Tibial artery (tissue), 4 donors: ENCODE measurements around the gene GFER.
"Not testable (repeated sequence)": the region's sequence is repeated elsewhere in the genome, so short reads cannot be mapped to it uniquely, and the experiment has no call there.

ENCODE experiments used
- DNase-seq, 2 donors: peaks; one replicate each; pipeline ENCODE4 v3.0.0-alpha.2; 2019
- H3K27ac ChIP-seq, 2 donors: fragments of 200-600 bp; sonication (generic) in 1 of 2; 1 replicate in 1 of 2; 2 replicates in 1 of 2; pipeline ENCODE4 v1.5.1; 2018 to 2019; ENCODE audit warnings: mild to moderate bottlenecking in 1 of 2
- H3K27me3 ChIP-seq, 2 donors: fragments of 200-600 bp; sonication (generic) in 1 of 2; one replicate each; pipeline versions ENCODE4 v1.5.1 to v1.6.0; 2016 to 2019
- H3K36me3 ChIP-seq, 3 donors: fragments of 200-600 bp; sonication (generic) in 2 of 3; one replicate each; pipeline ENCODE4 v1.5.1; 2016 to 2019; ENCODE audit warnings: mild to moderate bottlenecking in 2 of 3
- H3K4me1 ChIP-seq, 4 donors: fragments of 200-600 bp; sonication (generic) in 2 of 4; 1 replicate in 3 of 4; 2 replicates in 1 of 4; pipeline ENCODE4 v1.5.1; 2016 to 2019
- H3K4me3 ChIP-seq, 2 donors: fragments of 200-600 bp; sonication (generic) in 1 of 2; 1 replicate in 1 of 2; 2 replicates in 1 of 2; pipeline ENCODE4 v1.5.1; 2018 to 2019; ENCODE audit warnings: mild to moderate bottlenecking in 2 of 2
- H3K9me3 ChIP-seq, 3 donors: fragments of 200-600 bp; sonication (generic) in 1 of 3; one replicate each; pipeline ENCODE4 v1.5.1; 2016 to 2019
- intact Hi-C: fragments of 100-400 bp; cut with DNase I; formaldehyde crosslinking; loops from one replicate; pipeline ENCODE4 v1.15.0; 2023; ENCODE audit warnings: low total_unique reads
- TF ChIP-seq, protein P1 (sequence below), 2 experiments: fragments of 200-600 bp in 1 of 2; fragments of 450-650 bp in 1 of 2; IDR thresholded peaks; one replicate each; pipeline ENCODE4 v1.5.1; 2017 to 2019; ENCODE audit warnings: antibody characterized with exemption in 2 of 2, mild to moderate bottlenecking in 1 of 2, moderate library complexity in 1 of 2

GFER gene

DNA sequence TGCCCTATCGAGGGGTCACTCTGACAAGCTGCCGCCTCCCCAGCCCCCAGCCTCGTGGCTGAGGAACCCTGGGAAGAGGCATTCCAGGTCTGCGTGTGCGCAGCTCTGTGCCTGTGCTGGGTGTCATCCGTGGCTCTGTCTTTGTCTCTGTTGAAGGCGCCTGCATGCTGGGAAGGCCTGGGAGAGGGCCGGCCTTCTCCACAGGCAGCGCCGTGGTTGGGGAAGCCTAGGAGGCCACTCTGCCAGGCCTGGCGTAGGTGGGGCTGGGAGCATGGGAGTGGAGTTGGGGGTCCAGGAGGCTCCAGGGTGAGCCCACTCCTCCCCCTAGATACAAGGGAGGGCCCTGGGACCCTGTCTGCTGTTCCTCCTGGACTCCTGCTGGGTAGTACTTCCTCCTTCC lies 46.0 kb downstream of the GFER start:
- TF ChIP-seq, protein P1, sequence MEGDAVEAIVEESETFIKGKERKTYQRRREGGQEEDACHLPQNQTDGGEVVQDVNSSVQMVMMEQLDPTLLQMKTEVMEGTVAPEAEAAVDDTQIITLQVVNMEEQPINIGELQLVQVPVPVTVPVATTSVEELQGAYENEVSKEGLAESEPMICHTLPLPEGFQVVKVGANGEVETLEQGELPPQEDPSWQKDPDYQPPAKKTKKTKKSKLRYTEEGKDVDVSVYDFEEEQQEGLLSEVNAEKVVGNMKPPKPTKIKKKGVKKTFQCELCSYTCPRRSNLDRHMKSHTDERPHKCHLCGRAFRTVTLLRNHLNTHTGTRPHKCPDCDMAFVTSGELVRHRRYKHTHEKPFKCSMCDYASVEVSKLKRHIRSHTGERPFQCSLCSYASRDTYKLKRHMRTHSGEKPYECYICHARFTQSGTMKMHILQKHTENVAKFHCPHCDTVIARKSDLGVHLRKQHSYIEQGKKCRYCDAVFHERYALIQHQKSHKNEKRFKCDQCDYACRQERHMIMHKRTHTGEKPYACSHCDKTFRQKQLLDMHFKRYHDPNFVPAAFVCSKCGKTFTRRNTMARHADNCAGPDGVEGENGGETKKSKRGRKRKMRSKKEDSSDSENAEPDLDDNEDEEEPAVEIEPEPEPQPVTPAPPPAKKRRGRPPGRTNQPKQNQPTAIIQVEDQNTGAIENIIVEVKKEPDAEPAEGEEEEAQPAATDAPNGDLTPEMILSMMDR (IDR thresholded peaks at IDR 0.05): no peak
- peak overlapping the region; percentile 26 to 98 for H3K27ac ChIP-seq
- no peak overlapping the region for H3K4me3 ChIP-seq
- no peaks in the 10 kb centered on the region for H3K27me3 ChIP-seq
- peaks cover 3 to 91% (median 64%) of the 10 kb centered on the region in 4 donors for H3K4me1 ChIP-seq
- no peak for DNase-seq
- H3K36me3 ChIP-seq: peaks cover 0 to 13% (median 0%) of the 10 kb centered on the region in 3 donors
- intact Hi-C loops: no loop called here
- H3K9me3 ChIP-seq: no peaks in the 10 kb centered on the region

DNA sequence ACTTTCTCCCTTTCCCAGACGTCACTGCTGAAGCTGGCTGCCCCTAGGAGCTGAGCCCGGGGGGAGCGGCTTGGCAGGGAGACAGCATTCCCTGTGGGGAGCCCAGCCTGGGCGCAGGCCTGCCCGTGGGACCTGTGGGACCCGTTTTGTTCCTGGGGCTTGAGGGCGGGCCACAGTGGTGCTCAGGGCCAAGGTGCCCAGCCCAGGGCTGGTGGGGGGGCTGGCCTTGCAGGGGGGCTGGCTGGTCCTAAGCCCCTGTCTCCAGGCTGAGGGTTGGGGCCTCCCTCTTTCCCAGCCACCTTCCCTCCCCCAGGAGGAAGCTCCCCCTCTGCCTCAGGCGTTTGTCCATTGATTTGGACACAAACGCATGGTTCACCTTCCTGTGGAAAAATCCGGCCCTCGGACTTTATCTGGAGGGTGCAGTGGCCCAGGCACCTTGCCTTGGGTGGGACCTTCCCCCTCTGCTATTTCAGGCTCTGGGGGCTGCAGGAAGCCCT lies 47.1 kb downstream of the GFER start:
- DNase-seq: no peak
- H3K4me1 ChIP-seq: peaks cover 6 to 91% (median 70%) of the 10 kb centered on the region in 4 donors
- no peak overlapping the region for H3K4me3 ChIP-seq
- intact Hi-C loops: no loop called here
- H3K27ac ChIP-seq: peak overlapping the region; percentile 45 to 98
- TF ChIP-seq, protein P1 (IDR thresholded peaks at IDR 0.05): no peak
- H3K27me3 ChIP-seq: no peaks in the 10 kb centered on the region
- H3K9me3 ChIP-seq: no peaks in the 10 kb centered on the region
- H3K36me3 ChIP-seq: peaks cover 0 to 14% (median 0%) of the 10 kb centered on the region in 3 donors

DNA sequence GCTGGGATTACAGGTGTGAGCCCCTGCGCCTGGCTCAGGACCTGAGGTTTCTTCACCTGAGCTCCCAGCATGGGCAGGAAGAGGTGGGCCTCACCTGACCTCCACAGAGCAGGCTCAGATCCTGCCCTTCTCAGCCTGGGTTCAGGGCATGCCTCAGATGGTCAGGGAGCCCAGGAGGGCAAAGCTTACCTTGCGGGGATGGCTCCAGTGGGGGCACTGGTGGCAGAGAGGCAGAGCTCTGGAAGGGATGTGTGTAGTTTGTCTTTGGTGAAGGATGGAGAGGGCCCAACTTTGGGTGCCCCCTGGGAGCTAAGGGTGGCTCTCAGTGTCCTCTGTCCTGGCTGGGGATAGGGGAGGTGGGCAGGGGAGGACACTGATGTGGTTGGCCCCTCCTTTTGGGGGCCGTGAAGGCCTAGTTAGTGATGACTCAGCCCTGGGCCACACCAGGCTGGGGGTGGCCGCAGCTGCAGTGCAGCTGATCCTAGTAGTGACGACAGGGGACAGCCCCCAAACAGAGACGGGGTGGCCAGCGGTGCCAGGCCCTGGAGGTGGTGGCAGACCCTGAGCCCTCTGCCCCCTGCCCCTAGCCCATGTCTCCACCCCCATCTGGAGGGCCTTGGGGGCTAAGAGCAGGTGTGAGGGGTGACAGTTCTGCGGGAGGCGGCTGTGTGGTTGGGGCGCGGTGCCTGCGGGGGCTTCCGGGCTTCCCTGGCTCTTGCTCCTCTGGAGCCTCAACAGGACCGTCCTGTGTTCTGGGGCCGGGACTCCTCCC lies 48.5 kb downstream of the GFER start:
- H3K27ac ChIP-seq: peak overlapping the region; percentile 96 to 98
- intact Hi-C loops: no loop called here
- peak overlapping the region; percentile 42 to 47 for H3K4me3 ChIP-seq
- TF ChIP-seq, protein P1 (IDR thresholded peaks at IDR 0.05): no peak
- H3K27me3 ChIP-seq: no peaks in the 10 kb centered on the region
- DNase-seq: no peak
- peaks cover 0 to 25% (median 3%) of the 10 kb centered on the region in 3 donors for H3K36me3 ChIP-seq
- H3K4me1 ChIP-seq: peaks cover 6 to 94% (median 75%) of the 10 kb centered on the region in 4 donors
- H3K9me3 ChIP-seq: no peaks in the 10 kb centered on the region

DNA sequence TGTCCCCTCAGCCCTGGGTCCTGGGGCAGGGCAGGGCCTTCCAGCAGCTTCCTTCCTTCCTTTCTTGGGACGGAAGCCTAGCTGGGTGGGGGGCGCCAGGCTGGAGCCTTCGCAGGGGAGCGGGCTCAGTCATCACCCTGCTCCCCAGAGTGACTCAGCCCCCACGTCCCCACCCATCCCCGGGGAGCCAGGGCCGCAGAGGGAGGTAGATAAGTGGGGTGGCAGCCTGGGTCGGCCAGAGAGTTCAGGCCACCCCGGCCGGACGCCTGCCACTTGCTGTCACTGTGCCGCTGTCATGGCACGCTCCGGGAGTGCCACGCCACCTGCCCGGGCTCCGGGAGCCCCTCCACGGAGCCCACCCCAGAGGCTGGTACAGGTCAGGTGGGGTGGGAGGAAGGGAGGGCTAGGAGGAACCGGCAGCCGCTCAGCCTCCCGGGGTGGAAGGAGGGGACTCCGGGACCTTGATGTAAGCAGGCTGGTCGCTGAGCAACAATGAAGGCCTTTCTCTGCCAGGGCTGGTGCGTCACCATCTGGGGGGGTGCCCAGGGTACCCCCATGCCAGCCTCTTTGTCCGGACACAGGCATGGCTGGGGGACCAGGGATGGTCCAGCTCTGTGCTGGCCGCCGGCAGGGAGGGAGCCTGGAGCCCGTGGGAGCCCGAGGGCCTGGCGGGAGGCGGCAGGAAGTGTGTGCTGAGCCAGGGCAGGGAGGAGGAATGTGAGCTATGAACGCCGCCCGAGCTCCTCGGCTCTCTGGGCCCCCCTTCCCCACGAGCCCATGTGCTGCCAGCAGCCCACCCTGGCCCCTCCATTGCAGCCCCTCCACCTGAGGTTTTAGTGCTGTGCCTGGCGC lies 49.3 kb downstream of the GFER start:
- Histone ChIP-seq H3K4me1 (peaks cover 6 to 94% (median 74%) of the 10 kb centered on the region in 4 donors), H3K27ac (peak overlapping the region; percentile 96 to 98), H3K9me3 (no peaks in the 10 kb centered on the region), H3K27me3 (no peaks in the 10 kb centered on the region), H3K4me3 (peak overlapping the region; percentile 42 to 47), H3K36me3 (peaks cover 0 to 29% (median 10%) of the 10 kb centered on the region in 3 donors)
- TF ChIP-seq, protein P1 (IDR thresholded peaks at IDR 0.05): no peak
- peak; percentile 68 to 91 for DNase-seq
- intact Hi-C loops: no loop called here

DNA sequence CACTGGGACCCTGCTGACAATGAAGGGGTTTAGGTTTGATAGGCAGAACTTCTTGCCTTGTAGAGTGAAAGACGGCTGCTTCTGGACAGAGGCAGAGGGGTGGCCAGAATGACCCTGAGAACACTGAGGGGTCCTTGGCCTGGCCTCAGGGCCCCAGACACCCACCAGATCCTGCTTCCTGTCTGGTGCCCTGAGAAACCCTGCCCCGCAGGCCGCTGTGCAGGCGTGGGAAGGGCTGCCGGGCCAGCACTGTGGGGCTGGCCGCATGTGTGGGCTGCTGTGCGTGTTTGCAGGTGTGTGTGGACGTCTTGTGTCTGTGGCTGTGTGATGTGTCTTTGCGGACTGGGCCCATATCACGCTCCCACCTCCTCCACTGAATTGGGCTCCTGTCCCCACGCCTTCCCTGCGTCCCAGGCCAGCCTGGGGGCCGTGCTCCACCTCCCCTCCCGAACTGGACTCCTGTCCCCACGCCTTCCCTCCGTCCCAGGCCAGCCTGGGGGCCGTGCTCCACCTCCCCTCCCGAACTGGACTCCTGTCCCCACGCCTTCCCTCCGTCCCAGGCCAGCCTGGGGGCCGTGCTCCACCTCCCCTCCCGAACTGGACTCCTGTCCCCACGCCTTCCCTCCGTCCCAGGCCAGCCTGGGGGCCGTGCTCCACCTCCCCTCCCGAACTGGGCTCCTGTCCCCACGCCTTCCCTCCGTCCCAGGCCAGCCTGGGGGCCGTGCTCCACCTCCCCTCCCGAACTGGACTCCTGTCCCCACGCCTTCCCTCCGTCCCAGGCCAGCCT lies 50.1 kb downstream of the GFER start:
- DNase-seq, H3K9me3 ChIP-seq, intact Hi-C loops, H3K27me3 ChIP-seq: not testable (repeated sequence)
- peak overlapping the region; percentile 42 to 59 for H3K4me3 ChIP-seq
- peaks cover 6 to 94% (median 72%) of the 10 kb centered on the region in 4 donors for H3K4me1 ChIP-seq
- peaks cover 0 to 29% (median 15%) of the 10 kb centered on the region in 3 donors for H3K36me3 ChIP-seq
- peak overlapping the region; percentile 96 to 98 for H3K27ac ChIP-seq
